Upper lobe of left lung (tissue), 4 donors: Measurements from ENCODE around the gene OTOS.

Source experiments
- EP300 ChIP-seq, 4 donors: sonication (generic); formaldehyde crosslinking; IDR thresholded peaks; one replicate each; pipeline ENCODE4 v1.5.1; 2017; ENCODE audit warnings: antibody characterized with exemption in 4 of 4, control low read depth in 2 of 4
- POLR2A ChIP-seq, 4 donors: fragments of 450-650 bp; IDR thresholded peaks; one replicate each; pipeline ENCODE4 v1.5.1; 2016 to 2017; ENCODE audit warnings: antibody characterized with exemption in 4 of 4, mild to moderate bottlenecking in 2 of 4
- POLR2AphosphoS5 ChIP-seq, 2 donors: sonication (generic); formaldehyde crosslinking; IDR thresholded peaks; one replicate each; pipeline ENCODE4 v1.5.1; 2017; ENCODE audit warnings: antibody characterized with exemption in 2 of 2
- TF ChIP-seq, protein P1 (sequence below), 6 experiments: fragments of 450-650 bp in 4 of 6; fragments of 200-600 bp in 2 of 6; sonication (generic) in 2 of 6; IDR thresholded peaks; one replicate each; pipeline ENCODE4 v1.5.1; 2016 to 2019; ENCODE audit warnings: antibody characterized with exemption in 6 of 6

- TF ChIP-seq, protein P1, sequence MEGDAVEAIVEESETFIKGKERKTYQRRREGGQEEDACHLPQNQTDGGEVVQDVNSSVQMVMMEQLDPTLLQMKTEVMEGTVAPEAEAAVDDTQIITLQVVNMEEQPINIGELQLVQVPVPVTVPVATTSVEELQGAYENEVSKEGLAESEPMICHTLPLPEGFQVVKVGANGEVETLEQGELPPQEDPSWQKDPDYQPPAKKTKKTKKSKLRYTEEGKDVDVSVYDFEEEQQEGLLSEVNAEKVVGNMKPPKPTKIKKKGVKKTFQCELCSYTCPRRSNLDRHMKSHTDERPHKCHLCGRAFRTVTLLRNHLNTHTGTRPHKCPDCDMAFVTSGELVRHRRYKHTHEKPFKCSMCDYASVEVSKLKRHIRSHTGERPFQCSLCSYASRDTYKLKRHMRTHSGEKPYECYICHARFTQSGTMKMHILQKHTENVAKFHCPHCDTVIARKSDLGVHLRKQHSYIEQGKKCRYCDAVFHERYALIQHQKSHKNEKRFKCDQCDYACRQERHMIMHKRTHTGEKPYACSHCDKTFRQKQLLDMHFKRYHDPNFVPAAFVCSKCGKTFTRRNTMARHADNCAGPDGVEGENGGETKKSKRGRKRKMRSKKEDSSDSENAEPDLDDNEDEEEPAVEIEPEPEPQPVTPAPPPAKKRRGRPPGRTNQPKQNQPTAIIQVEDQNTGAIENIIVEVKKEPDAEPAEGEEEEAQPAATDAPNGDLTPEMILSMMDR (IDR thresholded peaks at IDR 0.05) = no peak
- TF ChIP-seq POLR2A (IDR thresholded peaks at IDR 0.05) (no peak), EP300 (IDR thresholded peaks at IDR 0.05) (no peak), POLR2AphosphoS5 (IDR thresholded peaks at IDR 0.05) (no peak)
Measured at GRCh38 chr2:240111253-240111652, 29.2 kb downstream of the OTOS start.
